SK-N-SH (cell line): ENCODE results near the gene TRRAP.

Experiments used
- EP300 ChIP-seq, 2 experiments: IDR thresholded peaks; 2 replicates each; pipeline versions ENCODE4 v1.4.0 to v1.6.1; 2012; ENCODE audit warnings: borderline replicate concordance in 1 of 2, low read depth in 1 of 2, low read length in 1 of 2
- POLR2AphosphoS5 ChIP-seq: IDR thresholded peaks from 2 replicates; pipeline ENCODE4 v1.6.1; 2012; ENCODE audit warnings: low read depth, low read length

GRCh38 chr7:99033765-99034164, 155.4 kb downstream of the TRRAP start:
- TF ChIP-seq POLR2AphosphoS5 (no peak), EP300 (IDR thresholded peaks at IDR 0.05; ENCODE audit: borderline replicate concordance in 1 of 2, low read depth in 1 of 2, low read length in 1 of 2) (no peak)
